Measurements from ENCODE around the gene MAP3K2.

The MAP3K2 gene

GRCh38 chr2:127305990-127306585 is 81.7 kb downstream of the MAP3K2 start:
- Histone ChIP-seq H2BK15ac (replicated peaks; ENCODE audit: low read depth) (no peak overlapping the region), H2BK120ac (ENCODE audit: low read depth, low read length) (no peak overlapping the region), H3K23ac (ENCODE audit: low read length) (no peak overlapping the region), H3K4ac (ENCODE audit: low read depth, low read length) (no peak overlapping the region), H3K36me3 (ENCODE audit: control insufficient read depth, insufficient read depth, low read length) (no peaks in the 10 kb centered on the region), H3K56ac (ENCODE audit: low read length) (no peak overlapping the region), H4K5ac (ENCODE audit: low read length) (no peak overlapping the region), H4K8ac (ENCODE audit: low read depth, low read length) (no peak overlapping the region), H3K18ac (ENCODE audit: low read length) (no peak overlapping the region), H3K4me1 (ENCODE audit: control insufficient read depth, low read depth, low read length) (no peaks in the 10 kb centered on the region), H3K4me2 (ENCODE audit: low read length) (no peak overlapping the region), H2BK5ac (ENCODE audit: low read length) (no peak overlapping the region), H3K4me3 (ENCODE audit: low read length) (no peak overlapping the region), H3K79me2 (ENCODE audit: control insufficient read depth, insufficient read depth, low read length) (no peaks in the 10 kb centered on the region), H3K9ac (ENCODE audit: low read length) (no peak overlapping the region), H2AK5ac (ENCODE audit: low read length) (no peak overlapping the region), H3K27me3 (ENCODE audit: insufficient read depth, low read length, poor library complexity) (no peaks in the 10 kb centered on the region), H3K79me1 (ENCODE audit: low read length) (no peaks in the 10 kb centered on the region), H3K27ac (ENCODE audit: low read depth, low read length) (no peak overlapping the region)
- WGBS (ENCODE audit: extremely low coverage, insufficient coverage, low lambda C conversion rate): no CpG with 5 or more reads among the region's 4 CpGs
- peak; percentile 3 for DNase-seq

- Histone ChIP-seq H4K8ac (ENCODE audit: low read depth, low read length) (no peak overlapping the region), H3K4me3 (ENCODE audit: low read length) (no peak overlapping the region), H3K56ac (ENCODE audit: low read length) (no peak overlapping the region), H4K5ac (ENCODE audit: low read length) (no peak overlapping the region), H3K9ac (ENCODE audit: low read length) (no peak overlapping the region), H3K79me2 (ENCODE audit: control insufficient read depth, insufficient read depth, low read length) (no peaks in the 10 kb centered on the region), H3K36me3 (ENCODE audit: control insufficient read depth, insufficient read depth, low read length) (no peaks in the 10 kb centered on the region), H3K23ac (ENCODE audit: low read length) (no peak overlapping the region), H3K27me3 (ENCODE audit: insufficient read depth, low read length, poor library complexity) (no peaks in the 10 kb centered on the region), H2BK5ac (ENCODE audit: low read length) (no peak overlapping the region), H3K4me1 (ENCODE audit: control insufficient read depth, low read depth, low read length) (no peaks in the 10 kb centered on the region), H3K4me2 (ENCODE audit: low read length) (no peak overlapping the region), H3K79me1 (ENCODE audit: low read length) (no peaks in the 10 kb centered on the region), H2AK5ac (ENCODE audit: low read length) (no peak overlapping the region), H3K27ac (ENCODE audit: low read depth, low read length) (no peak overlapping the region), H2BK15ac (replicated peaks; ENCODE audit: low read depth) (no peak overlapping the region), H3K4ac (ENCODE audit: low read depth, low read length) (no peak overlapping the region), H3K18ac (ENCODE audit: low read length) (no peak overlapping the region), H2BK120ac (ENCODE audit: low read depth, low read length) (no peak overlapping the region)
- no CpG with 5 or more reads among the region's 1 CpG for WGBS (ENCODE audit: extremely low coverage, insufficient coverage, low lambda C conversion rate)
- no peak for DNase-seq
Observed at GRCh38 chr2:127302168-127302567, 85.6 kb downstream of the MAP3K2 start.

- DNase-seq: peak; percentile 96
- Histone ChIP-seq H4K5ac (ENCODE audit: low read length) (no peak within 1 kb of the TSS), H3K4me1 (ENCODE audit: control insufficient read depth, low read depth, low read length) (peaks cover 2% of the 10 kb centered on the region), H3K27ac (ENCODE audit: low read depth, low read length) (no peak within 1 kb of the TSS), H2BK5ac (ENCODE audit: low read length) (no peak within 1 kb of the TSS), H3K4me2 (ENCODE audit: low read length) (peak within 1 kb of the TSS; percentile 30), H3K27me3 (ENCODE audit: insufficient read depth, low read length, poor library complexity) (no peaks in the 10 kb centered on the region), H3K9ac (ENCODE audit: low read length) (peak within 1 kb of the TSS; percentile 88), H3K56ac (ENCODE audit: low read length) (peak within 1 kb of the TSS; percentile 96), H2BK120ac (ENCODE audit: low read depth, low read length) (no peak within 1 kb of the TSS), H3K36me3 (ENCODE audit: control insufficient read depth, insufficient read depth, low read length) (peaks cover 7% of the 10 kb centered on the region), H3K23ac (ENCODE audit: low read length) (no peak within 1 kb of the TSS), H2AK5ac (ENCODE audit: low read length) (peak within 1 kb of the TSS; percentile 39), H3K18ac (ENCODE audit: low read length) (peak within 1 kb of the TSS; percentile 73), H3K79me2 (ENCODE audit: control insufficient read depth, insufficient read depth, low read length) (peaks cover 12% of the 10 kb centered on the region), H2BK15ac (replicated peaks; ENCODE audit: low read depth) (no peak within 1 kb of the TSS), H3K79me1 (ENCODE audit: low read length) (peaks cover 6% of the 10 kb centered on the region), H3K4ac (ENCODE audit: low read depth, low read length) (peak within 1 kb of the TSS; percentile 58), H3K4me3 (ENCODE audit: low read length) (peak within 1 kb of the TSS; percentile 79), H4K8ac (ENCODE audit: low read depth, low read length) (peak within 1 kb of the TSS; percentile 65)
- whole genome bisulfite sequencing (ENCODE audit: extremely low coverage, insufficient coverage, low lambda C conversion rate): no CpG with 5 or more reads among the region's 55 CpGs
Observed at GRCh38 chr2:127293748-127294562, 93.8 kb downstream of the MAP3K2 start, which contains the start of gene ERCC3. ERCC3 (minus strand) TSS chr2:127294144; CDS start chr2:127294081, 63 bp downstream.

GRCh38 chr2:127293386-127293747 is 94.4 kb downstream of the MAP3K2 start:
- H3K27ac ChIP-seq (ENCODE audit: low read depth, low read length): no peak overlapping the region

GRCh38 chr2:127288274-127288673 is 99.5 kb downstream of the MAP3K2 start:
- H4K8ac ChIP-seq (ENCODE audit: low read depth, low read length): no peak overlapping the region
- H3K79me2 ChIP-seq (ENCODE audit: control insufficient read depth, insufficient read depth, low read length): peaks cover 9% of the 10 kb centered on the region
- H3K9ac ChIP-seq (ENCODE audit: low read length): no peak overlapping the region
- no peaks in the 10 kb centered on the region for H3K27me3 ChIP-seq (ENCODE audit: insufficient read depth, low read length, poor library complexity)
- H4K5ac ChIP-seq (ENCODE audit: low read length): no peak overlapping the region
- H3K4me3 ChIP-seq (ENCODE audit: low read length): no peak overlapping the region
- no peak overlapping the region for H3K27ac ChIP-seq (ENCODE audit: low read depth, low read length)
- H2BK15ac ChIP-seq (replicated peaks; ENCODE audit: low read depth): no peak overlapping the region
- H3K36me3 ChIP-seq (ENCODE audit: control insufficient read depth, insufficient read depth, low read length): peaks cover 27% of the 10 kb centered on the region
- H2BK120ac ChIP-seq (ENCODE audit: low read depth, low read length): no peak overlapping the region
- no peak overlapping the region for H3K18ac ChIP-seq (ENCODE audit: low read length)
- no peak overlapping the region for H2AK5ac ChIP-seq (ENCODE audit: low read length)
- no peak overlapping the region for H3K4me2 ChIP-seq (ENCODE audit: low read length)
- no peak overlapping the region for H3K4ac ChIP-seq (ENCODE audit: low read depth, low read length)
- WGBS (ENCODE audit: extremely low coverage, insufficient coverage, low lambda C conversion rate): no CpG with 5 or more reads among the region's 3 CpGs
- no peak overlapping the region for H2BK5ac ChIP-seq (ENCODE audit: low read length)
- H3K4me1 ChIP-seq (ENCODE audit: control insufficient read depth, low read depth, low read length): no peaks in the 10 kb centered on the region
- H3K79me1 ChIP-seq (ENCODE audit: low read length): peaks cover 10% of the 10 kb centered on the region
- DNase-seq: no peak
- H3K23ac ChIP-seq (ENCODE audit: low read length): no peak overlapping the region
- no peak overlapping the region for H3K56ac ChIP-seq (ENCODE audit: low read length)

More at GRCh38 chr2:127293386-127293747, 94.4 kb downstream of the MAP3K2 start:
- Histone ChIP-seq H4K5ac (ENCODE audit: low read length) (no peak overlapping the region), H3K4me1 (ENCODE audit: control insufficient read depth, low read depth, low read length) (peaks cover 2% of the 10 kb centered on the region), H3K27me3 (ENCODE audit: insufficient read depth, low read length, poor library complexity) (no peaks in the 10 kb centered on the region), H3K36me3 (ENCODE audit: control insufficient read depth, insufficient read depth, low read length) (peaks cover 9% of the 10 kb centered on the region), H3K23ac (ENCODE audit: low read length) (no peak overlapping the region), H3K9ac (ENCODE audit: low read length) (peak overlapping the region; percentile 88), H2BK15ac (replicated peaks; ENCODE audit: low read depth) (no peak overlapping the region), H3K4me2 (ENCODE audit: low read length) (peak overlapping the region; percentile 30), H4K8ac (ENCODE audit: low read depth, low read length) (no peak overlapping the region), H2BK5ac (ENCODE audit: low read length) (no peak overlapping the region), H3K4me3 (ENCODE audit: low read length) (peak overlapping the region; percentile 79), H2AK5ac (ENCODE audit: low read length) (no peak overlapping the region), H3K79me1 (ENCODE audit: low read length) (peaks cover 6% of the 10 kb centered on the region), H3K4ac (ENCODE audit: low read depth, low read length) (peak overlapping the region; percentile 58), H2BK120ac (ENCODE audit: low read depth, low read length) (no peak overlapping the region), H3K56ac (ENCODE audit: low read length) (peak overlapping the region; percentile 96), H3K18ac (ENCODE audit: low read length) (peak overlapping the region; percentile 73), H3K79me2 (ENCODE audit: control insufficient read depth, insufficient read depth, low read length) (peaks cover 12% of the 10 kb centered on the region)
- DNase-seq: peak; percentile 19
- no CpG with 5 or more reads among the region's 13 CpGs for WGBS (ENCODE audit: extremely low coverage, insufficient coverage, low lambda C conversion rate)

All from mesendoderm (in vitro differentiated cells).